GM19395 (cell line): ENCODE measurements around the gene LRRC37B.
"Not testable (repeated sequence)": the region's sequence is repeated elsewhere in the genome, so short reads cannot be mapped to it uniquely, and the experiment has no call there.

ENCODE experiments used
- ATAC-seq: cut with Tn5 transposase; IDR thresholded peaks from one replicate; pipeline ENCODE4 v1.9.1; 2021; ENCODE audit warnings: mild to moderate bottlenecking, moderate library complexity; ENCODE audit not compliant: unreplicated experiment

The LRRC37B gene

GRCh38 chr17:32006957-32007462 is at the start of gene LRRC37B:
TSS of gene LRRC37B (plus strand) at chr17:32007383. CDS start at chr17:32021393, 14,010 bp downstream.
- ATAC-seq = peak; percentile 82

GRCh38 chr17:31964131-31964530 is 43.1 kb upstream of the LRRC37B start:
- not testable (repeated sequence) for ATAC-seq

- ATAC-seq = no peak
These were observed 39.5 kb upstream of the LRRC37B start for GRCh38 chr17:31967648-31968047.

- ATAC-seq = not testable (repeated sequence)
These were observed 36.8 kb upstream of the LRRC37B start for GRCh38 chr17:31970416-31970815.

DNA sequence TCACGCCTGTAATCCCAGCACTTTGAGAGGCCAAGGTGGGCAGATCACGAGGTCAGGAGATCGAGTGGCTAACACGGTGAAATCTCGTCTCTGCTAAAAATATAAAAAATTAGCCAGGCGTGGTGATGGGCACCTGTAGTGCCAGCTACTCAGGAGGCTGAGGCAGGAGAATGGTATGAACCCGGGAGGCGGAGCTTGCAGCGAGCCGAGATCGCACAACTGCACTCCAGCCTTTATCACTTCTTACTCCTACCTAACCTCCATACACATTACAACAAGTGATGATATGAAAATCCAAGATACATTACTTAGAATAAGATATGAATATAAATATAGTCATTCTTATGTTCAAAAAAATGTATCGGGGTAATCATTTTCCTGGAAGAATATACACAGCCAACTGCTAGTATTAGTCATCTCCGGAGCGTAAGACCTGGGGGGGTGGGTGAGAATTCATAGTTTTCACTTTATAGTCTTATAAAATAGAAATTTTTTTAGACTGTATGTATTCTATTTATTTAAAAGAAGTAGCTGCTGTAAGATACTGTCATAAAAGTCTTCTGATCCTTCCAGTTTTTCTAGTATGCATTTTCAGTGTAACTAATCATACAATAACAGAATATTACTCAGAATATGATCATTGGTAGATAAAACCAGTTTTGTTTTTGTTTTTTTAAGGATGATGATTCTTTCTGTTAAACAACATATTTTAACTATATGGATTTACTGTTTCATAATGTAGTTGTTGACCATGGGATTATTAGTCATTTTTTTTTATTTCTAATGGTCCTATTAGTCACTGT is 32.7 kb upstream of the LRRC37B start:
- not testable (repeated sequence) for ATAC-seq

GRCh38 chr17:31975391-31975790 is 31.8 kb upstream of the LRRC37B start:
- ATAC-seq = not testable (repeated sequence)

GRCh38 chr17:31991821-31992220 is 15.4 kb upstream of the LRRC37B start:
- ATAC-seq = not testable (repeated sequence)

- no peak for ATAC-seq
These were observed 10.2 kb upstream of the LRRC37B start for GRCh38 chr17:31997005-31997404.

DNA sequence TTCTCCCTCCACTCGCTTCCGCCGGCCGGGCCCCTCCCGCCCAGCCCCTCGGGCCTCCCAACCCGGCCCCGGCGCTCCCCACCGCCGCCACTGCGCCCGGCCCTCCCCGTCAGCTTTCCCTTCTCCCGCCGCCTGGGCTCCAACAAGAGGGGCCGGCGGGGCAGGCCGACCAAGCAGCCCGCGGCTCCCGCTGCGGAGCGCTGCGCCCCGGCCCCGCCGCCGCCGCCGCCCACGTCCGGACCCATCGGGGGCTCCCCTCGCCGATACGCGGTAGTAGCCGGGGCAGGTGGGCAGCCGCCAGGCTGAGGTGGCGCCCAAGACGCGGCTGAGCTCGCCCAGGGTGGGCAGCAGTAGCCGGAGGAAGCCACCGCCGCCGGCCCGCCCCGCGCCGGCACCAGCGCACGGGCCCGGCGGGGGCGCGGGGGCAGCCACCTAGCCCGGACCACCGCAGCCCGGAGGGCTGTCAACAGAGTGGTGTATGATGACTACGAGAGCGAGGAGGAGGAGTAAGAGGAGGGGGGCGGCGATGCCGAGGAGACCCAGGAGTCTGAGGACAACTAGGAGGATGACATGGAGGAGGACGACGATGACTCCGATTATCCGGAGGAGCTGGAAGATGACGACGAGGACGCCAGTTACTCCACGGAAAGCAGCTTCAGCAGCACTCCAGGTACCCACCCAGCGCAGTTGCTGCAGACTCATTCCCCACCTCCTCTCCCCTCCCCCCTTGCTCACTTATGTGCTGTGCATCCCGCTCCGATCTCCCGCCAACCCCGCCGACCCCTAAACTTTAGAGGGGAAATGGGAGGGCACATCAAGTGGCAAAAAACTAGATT is 498 bp downstream of the LRRC37B start:
- peak; percentile 48 for ATAC-seq

GRCh38 chr17:32009262-32009542 is 2.0 kb downstream of the LRRC37B start:
- no peak for ATAC-seq

DNA sequence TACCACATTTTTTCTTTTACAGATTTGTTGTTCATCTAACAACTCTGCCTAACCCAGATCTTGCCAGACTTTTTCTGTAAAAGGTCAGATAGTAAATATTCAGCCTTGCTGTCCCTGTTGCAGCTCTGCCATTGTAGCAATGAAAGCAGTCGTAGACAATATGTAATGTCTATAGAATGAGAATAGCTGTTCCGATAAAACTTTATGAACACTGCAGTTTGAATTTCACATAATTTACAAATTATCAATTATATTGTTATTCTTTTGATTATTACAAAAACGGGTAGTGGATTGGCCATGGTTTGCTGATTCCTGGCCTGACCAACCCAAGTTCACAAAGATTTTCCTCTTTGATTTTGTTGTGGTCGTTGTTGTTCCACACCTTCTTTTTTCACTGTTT is 2.9 kb downstream of the LRRC37B start:
- ATAC-seq = no peak

- ATAC-seq = no peak
These were observed 8.2 kb downstream of the LRRC37B start for GRCh38 chr17:32015245-32016013.

DNA sequence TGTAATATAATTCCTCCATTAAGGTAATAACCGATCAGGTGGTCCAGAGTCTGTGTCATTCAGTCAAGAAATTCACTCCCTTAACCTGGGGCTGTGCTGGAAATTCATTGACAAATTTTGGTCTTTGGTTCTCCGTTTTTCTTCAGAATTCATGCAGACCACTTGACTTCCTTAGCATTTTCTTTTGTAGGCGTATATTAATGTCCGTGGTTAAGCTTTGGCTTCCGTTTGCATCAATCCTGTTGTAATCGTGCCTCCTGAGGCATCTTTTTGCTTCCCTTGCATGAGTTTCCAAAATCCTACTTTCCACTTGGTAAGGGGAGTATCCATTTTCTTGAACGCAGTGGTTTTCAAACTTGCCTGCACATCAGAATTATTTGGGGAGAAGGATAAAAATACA is 9.0 kb downstream of the LRRC37B start:
- no peak for ATAC-seq

- ATAC-seq = no peak
These were observed 12.0 kb downstream of the LRRC37B start for GRCh38 chr17:32019228-32019627.

- no peak for ATAC-seq
These were observed 13.9 kb downstream of the LRRC37B start for GRCh38 chr17:32020943-32021614.

- no peak for ATAC-seq
These were observed 14.4 kb downstream of the LRRC37B start for GRCh38 chr17:32021615-32021955.

DNA sequence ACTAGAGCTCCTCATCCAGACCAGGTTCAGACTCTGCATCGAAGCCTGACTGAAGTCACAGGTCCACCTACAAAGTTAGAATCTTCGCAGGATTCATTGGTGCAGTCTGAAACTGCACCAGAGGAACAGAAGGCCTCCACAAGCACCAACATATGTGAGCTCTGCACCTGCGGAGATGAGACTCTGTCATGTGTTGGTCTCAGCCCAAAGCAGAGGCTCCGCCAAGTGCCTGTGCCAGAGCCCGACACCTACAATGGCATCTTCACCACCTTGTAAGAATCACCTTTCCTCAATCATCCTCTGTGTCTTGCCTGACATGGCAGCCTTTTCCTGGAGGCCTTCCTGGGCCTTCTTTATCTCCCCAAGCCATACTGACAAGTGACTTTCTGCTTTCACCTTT is 15.4 kb downstream of the LRRC37B start:
- not testable (repeated sequence) for ATAC-seq

- ATAC-seq = not testable (repeated sequence)
These were observed 20.1 kb downstream of the LRRC37B start for GRCh38 chr17:32027271-32027670.

DNA sequence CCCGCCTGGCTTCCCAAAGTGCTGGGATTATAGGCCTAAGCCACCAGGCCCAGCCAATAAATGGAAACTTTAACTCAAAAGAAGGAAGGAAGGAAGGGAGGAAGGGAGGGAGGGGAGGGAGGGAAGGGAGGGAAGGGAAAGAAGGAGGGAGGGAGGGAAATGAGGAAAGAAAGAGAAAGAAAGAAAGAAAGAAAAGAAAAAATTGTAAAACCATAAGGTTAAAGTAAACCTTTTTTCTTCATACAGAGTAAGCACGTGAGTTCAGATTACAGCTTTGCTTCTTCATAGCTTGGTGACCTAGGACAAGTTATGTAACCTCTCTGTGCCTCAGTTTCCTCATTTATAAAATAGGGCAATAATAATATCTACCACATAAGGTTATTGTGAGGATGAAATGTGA is 26.0 kb downstream of the LRRC37B start:
- no peak for ATAC-seq

GRCh38 chr17:32033812-32034211 is 26.6 kb downstream of the LRRC37B start:
- ATAC-seq = not testable (repeated sequence)

DNA sequence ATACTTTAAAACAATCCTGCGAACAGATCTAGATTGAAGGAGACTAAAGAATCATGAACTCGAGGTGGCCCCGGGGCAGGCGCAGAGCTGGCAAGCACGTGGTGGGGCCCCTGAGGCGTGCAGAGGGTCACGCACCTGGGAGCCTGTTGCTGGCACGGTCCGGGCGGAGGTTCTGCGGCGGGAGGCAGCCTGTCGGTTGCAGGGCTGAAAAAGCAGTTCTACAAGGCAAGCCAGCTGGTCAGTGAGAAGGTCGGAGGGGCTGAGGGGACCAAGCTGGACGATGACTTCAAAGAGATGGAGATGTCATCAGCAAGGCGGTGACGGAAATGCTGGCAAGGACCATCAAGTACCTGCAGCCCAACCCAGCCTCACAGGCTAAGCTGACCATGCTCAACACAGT is 33.1 kb downstream of the LRRC37B start:
- ATAC-seq = not testable (repeated sequence)
